Activated CD8-positive, alpha-beta memory T cell treated with anti-CD3 and anti-CD28 coated beads, Interleukin-2, amount 50 U/mL, for 4 hours (primary cell): Measurements from ENCODE around the gene TIMM17B.
"Not testable (repeated sequence)": the region's sequence is repeated elsewhere in the genome, so short reads cannot be mapped to it uniquely, and the experiment has no call there.

Experiments
- DNase-seq: peaks from one replicate; pipeline ENCODE4 v3.0.0-alpha.2; 2020

The TIMM17B gene

GRCh38 chrX:48893556-48894348 lies 3.8 kb downstream of the TIMM17B start:
- DNase-seq: no peak

GRCh38 chrX:48892896-48893295 lies 4.7 kb downstream of the TIMM17B start:
- no peak for DNase-seq

- peak; percentile 69 for DNase-seq
Measured at GRCh38 chrX:48891402-48892288, 5.9 kb downstream of the TIMM17B start.

- DNase-seq: no peak
Measured at GRCh38 chrX:48890934-48891401, 6.6 kb downstream of the TIMM17B start.

DNA sequence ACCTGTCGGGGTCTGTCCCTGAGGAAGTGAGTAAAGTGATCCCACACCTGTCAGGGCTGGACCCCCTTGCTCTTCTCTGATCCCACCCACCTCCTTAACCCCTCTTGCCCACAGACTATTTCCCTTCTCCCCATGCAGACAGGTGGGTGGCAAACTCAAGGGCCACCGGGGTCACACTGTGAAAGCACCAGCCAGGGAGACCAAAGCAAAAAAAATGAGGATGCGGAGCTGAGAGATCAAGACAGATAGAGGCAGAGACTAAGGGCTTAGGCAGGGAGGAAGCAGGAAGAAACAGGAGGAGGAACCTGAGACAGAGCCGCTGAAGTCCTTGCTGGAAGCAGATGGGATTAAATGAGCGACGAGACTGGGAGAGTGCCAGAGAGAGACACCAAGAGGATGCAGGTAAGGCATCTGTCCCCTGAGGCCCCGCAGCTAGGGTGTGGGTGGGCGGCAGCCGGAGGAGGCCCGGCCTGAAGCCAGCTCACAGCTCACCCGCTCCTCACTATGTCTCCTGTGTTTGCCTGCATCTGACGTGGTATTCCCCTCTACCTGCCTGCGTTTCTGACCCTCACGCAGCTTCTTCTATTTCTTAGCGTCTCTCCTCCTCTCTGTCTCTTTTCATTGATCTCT lies 7.2 kb downstream of the TIMM17B start:
- DNase-seq: no peak

DNA sequence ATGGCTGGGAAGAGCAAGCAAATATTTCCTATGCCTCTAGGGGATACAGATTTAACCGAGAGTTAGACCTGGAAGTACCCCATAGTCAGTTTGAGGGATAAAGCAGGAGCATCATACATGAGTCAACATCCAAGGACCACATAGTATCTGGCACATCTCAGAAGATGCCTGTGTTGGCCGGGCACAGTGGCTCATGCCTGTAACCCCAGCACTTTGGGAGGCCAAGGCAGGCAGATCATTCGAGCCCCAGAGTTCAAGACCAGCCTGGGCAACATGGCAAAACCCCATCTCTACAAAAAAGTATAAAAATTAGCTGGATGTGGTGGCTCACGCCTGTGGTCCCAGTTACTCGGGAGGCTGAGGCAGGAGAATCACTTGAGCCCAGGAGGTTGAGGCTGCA lies 11.0 kb downstream of the TIMM17B start:
- not testable (repeated sequence) for DNase-seq

- DNase-seq: no peak
Measured at GRCh38 chrX:48883729-48884128, 13.8 kb downstream of the TIMM17B start.

DNA sequence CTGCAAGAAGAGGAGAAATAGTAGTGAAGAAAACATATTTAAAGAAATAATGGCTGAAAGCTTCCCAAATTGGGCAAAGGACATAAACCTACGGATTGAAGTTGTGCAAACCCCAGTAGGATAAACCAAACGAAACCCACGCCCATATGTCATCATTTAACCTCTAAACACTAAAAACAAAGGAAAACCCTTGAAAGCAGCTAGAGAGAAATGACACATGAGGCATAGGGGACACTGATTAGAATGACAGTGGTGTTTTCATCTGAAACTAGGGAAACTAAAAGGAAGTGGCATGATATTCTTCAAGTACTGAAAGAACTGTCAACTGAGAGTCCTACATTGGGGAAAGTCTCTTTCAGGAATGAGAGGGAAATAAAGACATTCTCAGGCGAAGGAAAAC lies 20.6 kb downstream of the TIMM17B start:
- not testable (repeated sequence) for DNase-seq

GRCh38 chrX:48872017-48872416 lies 25.6 kb downstream of the TIMM17B start:
- not testable (repeated sequence) for DNase-seq

DNA sequence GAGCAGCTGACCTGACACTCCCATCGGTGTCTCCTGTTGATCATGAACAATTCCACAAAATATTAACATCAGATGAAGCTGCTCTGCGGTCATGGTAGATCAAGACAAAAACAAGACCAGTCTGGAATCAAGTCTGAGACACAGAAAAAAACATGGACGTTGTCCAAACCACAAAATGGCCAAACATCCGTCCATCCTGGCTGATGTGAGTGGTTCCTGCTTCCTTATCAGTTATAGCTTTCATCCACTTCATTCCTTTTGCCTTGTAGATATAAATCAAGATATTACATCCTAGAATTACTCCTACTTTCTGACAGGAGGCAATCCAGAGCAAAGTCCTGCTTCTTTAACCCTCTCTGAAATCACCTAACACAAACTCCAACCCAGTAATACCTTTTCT lies 33.4 kb downstream of the TIMM17B start:
- DNase-seq: no peak

DNA sequence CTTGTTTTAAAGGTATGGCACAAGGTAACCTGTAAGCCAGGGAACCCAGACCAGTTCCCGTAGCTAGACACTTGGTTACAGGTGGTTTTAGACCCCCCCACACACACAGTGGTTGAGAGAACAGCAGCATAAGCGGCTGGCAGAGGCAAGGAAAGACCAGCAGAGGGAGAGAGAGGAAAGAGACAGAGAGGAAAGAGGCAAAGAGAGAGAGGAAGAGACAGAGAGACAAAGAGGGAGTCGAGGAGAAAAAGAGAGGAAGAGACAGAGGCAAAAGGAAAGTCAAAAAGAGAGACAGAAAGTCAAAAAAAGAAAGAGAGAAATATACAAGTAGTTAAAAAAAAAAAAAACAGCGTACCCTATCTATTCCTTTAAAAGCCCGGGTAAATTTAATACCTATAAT lies 42.7 kb downstream of the TIMM17B start:
- no peak for DNase-seq

DNA sequence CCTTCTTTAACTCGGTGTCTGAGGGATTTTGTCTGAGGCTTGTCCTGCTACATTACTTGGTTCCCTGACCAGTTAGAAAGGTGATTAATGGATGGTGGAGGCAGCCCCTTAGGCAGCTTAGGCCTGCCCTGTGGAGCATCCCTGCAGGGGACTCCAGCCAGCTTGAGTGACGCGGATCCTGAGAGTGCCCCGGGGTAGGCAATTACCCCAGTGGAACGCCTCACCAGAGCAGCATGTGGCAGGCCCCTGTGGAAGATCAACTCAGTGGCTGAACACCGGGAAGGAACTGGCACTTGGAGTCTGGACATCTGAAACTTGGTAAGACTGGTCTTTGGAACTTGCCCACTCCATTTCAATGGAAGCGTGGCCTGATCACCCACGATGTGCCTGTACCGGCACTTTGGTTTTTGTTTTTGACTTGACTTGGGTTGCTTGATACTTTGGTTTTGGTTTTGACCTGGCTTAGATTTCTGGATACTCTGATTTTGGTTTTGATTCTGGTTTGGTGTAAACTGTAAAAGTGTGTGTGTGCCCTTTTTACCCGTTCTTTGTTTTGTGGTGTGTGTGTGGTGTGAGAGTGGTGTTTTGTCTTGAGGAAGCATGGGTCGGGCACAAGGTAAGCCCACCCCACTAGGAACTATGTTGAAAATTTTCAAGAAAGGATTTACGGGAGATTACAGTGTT lies 43.3 kb downstream of the TIMM17B start:
- not testable (repeated sequence) for DNase-seq

- not testable (repeated sequence) for DNase-seq
Measured at GRCh38 chrX:48853494-48853893, 44.1 kb downstream of the TIMM17B start.

- DNase-seq: no peak
Measured at GRCh38 chrX:48852857-48853256, 44.7 kb downstream of the TIMM17B start.

GRCh38 chrX:48848847-48849246 lies 48.7 kb downstream of the TIMM17B start:
- DNase-seq: no peak
